T47D (cell line): ENCODE data around the gene GALNT9.
"Not testable (repeated sequence)": the region's sequence is repeated elsewhere in the genome, so short reads cannot be mapped to it uniquely, and the experiment has no call there.

Experiments used
- DNase-seq, 2 experiments: peaks; one replicate each; pipeline versions ENCODE4 v3.0.0 to v3.0.0-alpha.2; 2011 to 2012; ENCODE audit warnings: low read depth in 1 of 2, low spot score in 1 of 2
- JUND ChIP-seq: IDR thresholded peaks from 2 replicates; pipeline ENCODE4 v1.6.1; 2012; ENCODE audit warnings: low read depth
- in situ Hi-C: cut with HindIII; loops from 2 replicates; pipeline ENCODE4 v1.10.0; 2016; ENCODE audit warnings: low sequenced_read_pairs, low pct_unique_long_range_greater_than_20kb

The GALNT9 gene

DNA sequence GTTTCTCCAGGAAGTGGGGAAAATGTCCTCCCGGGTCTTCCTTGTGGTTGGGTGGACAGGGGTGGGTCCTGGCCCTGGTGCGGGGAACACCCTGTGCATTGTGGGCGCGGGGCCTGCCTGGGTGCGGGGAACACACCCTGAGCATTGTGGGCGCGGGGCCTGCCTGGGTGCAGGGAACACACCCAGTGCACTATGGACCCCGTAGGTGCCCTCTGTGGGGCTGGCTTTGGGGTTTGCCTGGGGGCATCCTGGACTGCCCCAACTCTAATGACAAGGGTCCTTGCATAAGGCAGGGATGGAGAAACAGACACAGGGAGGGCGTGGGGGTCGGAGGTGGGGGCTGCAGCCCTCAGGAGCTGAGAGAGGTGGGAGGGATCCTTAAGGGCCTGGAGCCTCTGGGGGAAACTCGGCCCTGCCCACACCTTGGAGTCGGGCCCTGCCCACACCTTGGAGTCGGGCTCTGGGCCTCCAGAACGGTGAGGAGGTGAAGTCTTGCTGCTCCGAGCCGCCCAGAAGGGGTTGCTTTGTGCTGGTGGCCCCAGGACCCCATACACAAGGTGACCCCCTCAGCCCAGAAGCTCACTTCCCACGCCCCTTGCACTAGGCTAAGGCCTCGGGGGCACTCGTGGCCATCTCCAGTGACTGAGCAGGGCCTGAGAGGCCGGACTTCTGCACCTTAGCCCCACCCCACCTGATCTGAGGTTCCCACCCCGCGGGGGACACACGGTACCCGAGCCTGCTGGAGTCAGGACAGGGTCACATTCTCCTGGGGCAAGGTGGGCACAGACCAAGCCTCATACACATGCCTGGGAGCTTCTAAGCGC, 69.3 kb downstream of the GALNT9 start:
- in situ Hi-C loops: no loop called here
- no peak for TF ChIP-seq JUND
- DNase-seq: no peak

DNA sequence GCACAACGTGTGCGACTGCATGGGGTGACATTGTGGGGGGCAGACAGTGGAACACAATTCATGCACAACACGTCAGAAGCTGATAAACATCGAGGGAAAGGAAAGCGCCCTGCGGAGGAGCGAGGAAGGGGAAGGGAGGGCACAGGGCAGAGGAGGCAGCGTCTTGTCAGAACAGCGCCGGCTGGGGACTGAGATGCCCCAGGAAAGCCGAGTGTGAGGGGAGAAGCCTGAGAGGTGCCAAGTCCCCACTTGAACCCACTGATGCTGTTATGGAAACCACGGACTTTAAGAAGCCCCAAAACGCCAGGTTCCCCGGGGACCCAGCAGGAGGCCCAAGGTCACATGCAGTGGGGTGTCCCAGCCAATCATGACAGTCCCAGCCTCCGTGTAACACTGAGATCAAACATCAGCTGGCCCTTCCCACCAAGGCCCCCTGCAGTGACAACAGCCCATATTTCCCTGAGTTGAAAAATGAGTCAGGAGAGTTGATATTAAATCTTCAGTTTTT, 70.0 kb downstream of the GALNT9 start:
- TF ChIP-seq JUND: no peak
- in situ Hi-C loops: no loop called here
- no peak for DNase-seq

DNA sequence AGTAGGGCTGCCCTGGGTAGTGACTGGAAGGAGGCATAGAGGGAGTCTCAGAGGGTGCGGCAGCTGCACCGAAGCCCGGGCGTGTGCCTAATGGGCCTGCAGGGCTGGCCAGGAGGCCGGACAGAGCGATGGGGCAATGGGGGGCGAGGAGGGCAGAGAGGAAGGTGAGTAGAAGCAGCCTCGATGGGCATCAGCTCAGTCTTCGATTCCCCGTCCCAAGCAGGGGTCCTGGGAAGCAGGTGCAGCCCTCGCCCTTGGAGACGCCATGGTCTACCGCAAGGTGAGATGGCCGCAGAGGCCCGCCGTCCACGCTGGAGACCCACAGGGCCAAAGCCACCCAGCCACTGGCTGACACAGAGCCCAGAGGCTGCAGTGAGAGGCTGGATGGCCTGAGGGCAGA, 70.8 kb downstream of the GALNT9 start:
- DNase-seq: no peak
- no peak for TF ChIP-seq JUND
- in situ Hi-C loops: no loop called here

- TF ChIP-seq JUND: no peak
- in situ Hi-C loops: no loop called here
- no peak for DNase-seq
These were observed 71.4 kb downstream of the GALNT9 start for GRCh38 chr12:132257955-132258490.

DNA sequence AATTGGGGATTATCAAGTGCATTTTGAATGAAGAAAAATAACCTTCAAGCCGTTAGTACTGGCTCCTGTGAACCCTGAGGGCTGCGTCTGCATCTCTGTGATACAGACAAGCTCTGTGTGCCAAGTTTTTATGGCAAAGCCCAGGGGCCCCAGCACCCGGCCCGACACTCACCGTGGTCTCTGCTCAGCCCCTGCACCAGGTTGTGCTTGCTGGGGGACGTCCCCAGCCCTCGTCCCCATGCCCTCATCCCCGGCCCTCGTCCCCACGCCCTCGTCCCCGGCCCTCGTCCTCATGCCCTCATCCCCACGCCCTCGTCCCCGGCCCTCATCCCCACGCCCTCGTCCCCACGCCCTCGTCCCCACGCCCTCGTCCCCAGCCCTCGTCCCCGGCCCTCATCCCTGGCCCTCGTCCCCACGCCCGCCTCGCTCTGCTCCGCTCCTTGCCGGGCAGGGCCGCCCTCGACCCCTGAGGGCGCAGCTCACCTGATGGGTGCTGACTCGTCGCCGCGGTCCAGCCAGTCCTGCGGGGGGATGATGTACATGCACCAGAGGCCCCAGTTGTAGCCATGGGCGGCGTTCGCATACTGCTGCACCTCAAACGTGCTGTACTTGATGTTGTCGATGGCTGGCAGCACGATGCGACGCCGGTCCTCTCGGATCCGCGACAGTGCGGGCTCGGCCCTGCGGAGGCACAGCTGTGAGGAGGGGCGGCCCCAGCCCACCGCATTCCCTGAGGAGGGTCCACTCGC, 72.0 kb downstream of the GALNT9 start:
- in situ Hi-C loops: no loop called here
- DNase-seq: no peak
- no peak for TF ChIP-seq JUND

GRCh38 chr12:132256646-132257045, 72.7 kb downstream of the GALNT9 start:
- no peak for DNase-seq
- TF ChIP-seq JUND: no peak
- in situ Hi-C loops: no loop called here

DNA sequence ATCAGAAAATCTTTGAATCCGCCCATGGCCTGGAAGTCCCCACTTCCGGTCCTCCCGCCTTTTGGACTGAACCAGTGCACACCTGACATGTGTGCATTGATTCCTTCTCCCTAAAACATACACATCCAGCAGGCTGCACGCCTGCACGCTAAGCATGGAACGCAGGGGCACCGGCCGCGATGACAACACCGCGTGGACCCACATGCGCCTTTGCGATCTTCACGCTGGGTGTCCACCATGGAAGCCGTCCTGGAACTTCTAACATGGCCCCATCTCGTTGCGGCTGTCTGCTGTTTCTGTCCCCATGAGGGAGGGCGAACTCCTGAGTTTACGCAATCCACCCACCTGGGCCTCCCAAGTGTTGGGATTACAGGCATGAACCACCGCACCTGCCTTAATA, 73.7 kb downstream of the GALNT9 start:
- no peak for DNase-seq
- no peak for TF ChIP-seq JUND
- in situ Hi-C loops: no loop called here

GRCh38 chr12:132253698-132254480, 75.5 kb downstream of the GALNT9 start:
- in situ Hi-C loops: no loop called here
- no peak for TF ChIP-seq JUND
- DNase-seq: no peak

DNA sequence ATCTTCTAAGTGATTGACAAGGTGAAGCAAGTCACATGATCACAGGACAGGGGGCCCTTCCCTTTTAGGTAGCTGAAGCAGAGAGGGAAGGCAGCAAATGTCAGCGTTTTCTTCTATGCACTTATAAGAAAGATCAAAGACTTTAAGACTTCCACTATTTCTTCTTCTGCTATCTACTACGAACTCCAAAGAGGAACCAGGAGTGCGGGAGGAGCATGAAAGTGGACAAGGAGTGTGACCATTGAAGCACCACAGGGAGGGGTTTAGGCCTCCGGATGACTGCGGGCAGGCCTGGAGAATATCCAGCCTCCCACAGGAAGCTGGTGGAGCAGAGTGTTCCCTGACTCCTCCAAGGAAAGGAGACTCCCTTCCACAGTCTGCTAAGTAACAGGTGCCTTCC, 76.4 kb downstream of the GALNT9 start:
- in situ Hi-C loops, DNase-seq: not testable (repeated sequence)

- DNase-seq: no peak
- in situ Hi-C loops: no loop called here
- no peak for TF ChIP-seq JUND
These were observed 77.5 kb downstream of the GALNT9 start for GRCh38 chr12:132251741-132252490.

DNA sequence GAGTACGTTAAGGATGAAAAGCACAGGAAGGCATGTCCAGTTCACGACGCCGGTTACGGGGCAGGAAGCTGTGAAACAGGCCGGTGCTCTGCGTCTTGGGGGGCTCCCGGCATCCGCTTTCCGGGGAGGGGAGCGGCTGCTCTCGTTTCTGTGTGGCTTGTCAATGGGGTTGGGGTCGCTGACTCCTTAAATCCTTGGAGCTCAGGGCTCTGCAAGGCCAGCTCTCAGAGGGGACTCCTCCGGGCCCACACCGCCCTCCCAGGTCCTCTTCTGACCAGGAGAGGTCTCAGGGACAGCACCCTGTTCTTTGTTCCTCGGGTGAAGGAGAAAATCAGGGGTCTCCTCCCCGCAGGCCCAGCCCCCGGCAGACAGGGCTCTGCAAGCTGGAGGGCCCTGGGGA, 78.1 kb downstream of the GALNT9 start:
- no peak for TF ChIP-seq JUND
- in situ Hi-C loops: no loop called here
- no peak for DNase-seq

- no peak for DNase-seq
- in situ Hi-C loops: no loop called here
- no peak for TF ChIP-seq JUND
These were observed 78.7 kb downstream of the GALNT9 start for GRCh38 chr12:132250707-132251106.
